Measurements from ENCODE around the gene ZNF692. TPM values are rescaled to one million over a fixed set of nuclear protein-coding genes. Genes with fewer than 3 reads are reported as not detected.

Gene ZNF692
- total and polyA plus RNA-seq, 2 of the 13 experiments (the other 11 are each of a cell fraction or from before 2014, with no cell fraction given), result 27.3 to 45.8 TPM

DNA sequence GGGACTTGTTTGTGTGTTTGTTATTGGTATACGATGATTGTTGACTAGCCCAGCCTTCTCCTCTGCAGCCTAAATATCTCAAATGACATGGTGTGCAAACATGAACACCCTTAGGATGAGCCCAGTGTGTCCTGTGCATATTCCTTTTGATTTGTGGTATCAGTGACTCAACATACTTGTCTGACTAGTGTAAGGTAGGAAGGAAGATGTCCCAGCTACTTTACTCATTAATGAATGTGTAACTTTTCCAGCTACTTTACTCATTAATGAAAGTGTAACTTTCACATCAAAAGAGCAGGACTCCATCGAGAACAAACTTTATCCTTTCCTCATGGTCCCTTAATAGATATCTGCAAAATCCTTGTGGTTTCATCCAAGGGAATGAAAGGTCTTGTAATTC is 2.7 kb upstream of the ZNF692 start:
- WGBS (ENCODE audit: low lambda C conversion rate), result 51% methylated on average over 2 of the region's 2 CpGs
- H4K20me1 ChIP-seq (ENCODE audit: insufficient read depth, low read length), result no peaks in the 10 kb centered on the region
- no peaks in the 10 kb centered on the region for H3K9me3 ChIP-seq (ENCODE audit: low read length)
- DNase-seq (ENCODE audit: low spot score) (no peak), FAIRE-seq (no peak), ATAC-seq (no peak)
- CTCF ChIA-PET (ENCODE audit: low intra/inter-chr PET ratio, low total read pairs), result no interaction called here
- no peak overlapping the region for H3K4me3 ChIP-seq (replicated peaks in 1 of 3; ENCODE audit: insufficient read depth in 1 of 3, low read depth in 2 of 3, low read length in 3 of 3)
- H3K4me2 ChIP-seq (ENCODE audit: low read depth, low read length), result no peak overlapping the region
- H3K9ac ChIP-seq (ENCODE audit: insufficient read depth, low read depth, low read length), result no peak overlapping the region
- H3K36me3 ChIP-seq (replicated peaks in 1 of 2; ENCODE audit: control insufficient read depth in 1 of 2, insufficient read depth in 2 of 2, low read length in 2 of 2), result no peaks in the 10 kb centered on the region
- POLR2A ChIA-PET, result interaction anchor here (3.1 kb wide), 1 partner anchor 24 kb away, joined by 12 read pairs; the partner anchor contains the start of gene ZNF672
- peaks cover 52% of the 10 kb centered on the region for H3K4me1 ChIP-seq (ENCODE audit: insufficient read depth, low read length)
- TF ChIP-seq, protein P1, sequence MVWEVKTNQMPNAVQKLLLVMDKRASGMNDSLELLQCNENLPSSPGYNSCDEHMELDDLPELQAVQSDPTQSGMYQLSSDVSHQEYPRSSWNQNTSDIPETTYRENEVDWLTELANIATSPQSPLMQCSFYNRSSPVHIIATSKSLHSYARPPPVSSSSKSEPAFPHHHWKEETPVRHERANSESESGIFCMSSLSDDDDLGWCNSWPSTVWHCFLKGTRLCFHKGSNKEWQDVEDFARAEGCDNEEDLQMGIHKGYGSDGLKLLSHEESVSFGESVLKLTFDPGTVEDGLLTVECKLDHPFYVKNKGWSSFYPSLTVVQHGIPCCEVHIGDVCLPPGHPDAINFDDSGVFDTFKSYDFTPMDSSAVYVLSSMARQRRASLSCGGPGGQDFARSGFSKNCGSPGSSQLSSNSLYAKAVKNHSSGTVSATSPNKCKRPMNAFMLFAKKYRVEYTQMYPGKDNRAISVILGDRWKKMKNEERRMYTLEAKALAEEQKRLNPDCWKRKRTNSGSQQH (CRISPR knock-in tag; IDR thresholded peaks at IDR 0.05; ENCODE audit: low read depth), result no peak
- TF ChIP-seq MED8 (CRISPR knock-in tag; IDR thresholded peaks at IDR 0.05; ENCODE audit: insufficient replicate concordance) (no peak), KDM3A (CRISPR knock-in tag; IDR thresholded peaks at IDR 0.05; ENCODE audit: low read depth) (no peak), RFX5 (IDR thresholded peaks at IDR 0.05; ENCODE audit: low read depth, low read length) (no peak), ZNF30 (CRISPR knock-in tag; IDR thresholded peaks at IDR 0.05) (no peak), TOE1 (CRISPR knock-in tag; IDR thresholded peaks at IDR 0.05) (no peak), PHF5A (CRISPR knock-in tag; IDR thresholded peaks at IDR 0.05; ENCODE audit: low read depth, unreplicated experiment) (no peak), ZNF260 (CRISPR knock-in tag; IDR thresholded peaks at IDR 0.05; ENCODE audit: borderline replicate concordance, low read depth) (no peak), KDM1A (CRISPR knock-in tag; IDR thresholded peaks at IDR 0.05) (no peak), MTF1 (CRISPR knock-in tag; IDR thresholded peaks at IDR 0.05) (no peak), RELA (CRISPR knock-in tag; IDR thresholded peaks at IDR 0.05) (no peak), CREB1 (IDR thresholded peaks at IDR 0.05) (no peak), CREB1 (CRISPR knock-in tag; IDR thresholded peaks at IDR 0.05) (no peak), EHMT2 (IDR thresholded peaks at IDR 0.05; ENCODE audit: borderline replicate concordance, low read depth, low read length) (no peak)
- TF ChIP-seq, protein P2, sequence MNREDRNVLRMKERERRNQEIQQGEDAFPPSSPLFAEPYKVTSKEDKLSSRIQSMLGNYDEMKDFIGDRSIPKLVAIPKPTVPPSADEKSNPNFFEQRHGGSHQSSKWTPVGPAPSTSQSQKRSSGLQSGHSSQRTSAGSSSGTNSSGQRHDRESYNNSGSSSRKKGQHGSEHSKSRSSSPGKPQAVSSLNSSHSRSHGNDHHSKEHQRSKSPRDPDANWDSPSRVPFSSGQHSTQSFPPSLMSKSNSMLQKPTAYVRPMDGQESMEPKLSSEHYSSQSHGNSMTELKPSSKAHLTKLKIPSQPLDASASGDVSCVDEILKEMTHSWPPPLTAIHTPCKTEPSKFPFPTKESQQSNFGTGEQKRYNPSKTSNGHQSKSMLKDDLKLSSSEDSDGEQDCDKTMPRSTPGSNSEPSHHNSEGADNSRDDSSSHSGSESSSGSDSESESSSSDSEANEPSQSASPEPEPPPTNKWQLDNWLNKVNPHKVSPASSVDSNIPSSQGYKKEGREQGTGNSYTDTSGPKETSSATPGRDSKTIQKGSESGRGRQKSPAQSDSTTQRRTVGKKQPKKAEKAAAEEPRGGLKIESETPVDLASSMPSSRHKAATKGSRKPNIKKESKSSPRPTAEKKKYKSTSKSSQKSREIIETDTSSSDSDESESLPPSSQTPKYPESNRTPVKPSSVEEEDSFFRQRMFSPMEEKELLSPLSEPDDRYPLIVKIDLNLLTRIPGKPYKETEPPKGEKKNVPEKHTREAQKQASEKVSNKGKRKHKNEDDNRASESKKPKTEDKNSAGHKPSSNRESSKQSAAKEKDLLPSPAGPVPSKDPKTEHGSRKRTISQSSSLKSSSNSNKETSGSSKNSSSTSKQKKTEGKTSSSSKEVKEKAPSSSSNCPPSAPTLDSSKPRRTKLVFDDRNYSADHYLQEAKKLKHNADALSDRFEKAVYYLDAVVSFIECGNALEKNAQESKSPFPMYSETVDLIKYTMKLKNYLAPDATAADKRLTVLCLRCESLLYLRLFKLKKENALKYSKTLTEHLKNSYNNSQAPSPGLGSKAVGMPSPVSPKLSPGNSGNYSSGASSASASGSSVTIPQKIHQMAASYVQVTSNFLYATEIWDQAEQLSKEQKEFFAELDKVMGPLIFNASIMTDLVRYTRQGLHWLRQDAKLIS (CRISPR knock-in tag; IDR thresholded peaks at IDR 0.05), result no peak
- H3K27ac ChIP-seq (ENCODE audit: extremely low read length, insufficient read depth, low read length), result no peak overlapping the region
- BruUV-seq (replicated peaks), result no TSS peak
- intact Hi-C loops (cut with micrococcal nuclease; ENCODE audit: unreplicated experiment), result no loop called here
- in situ Hi-C loops (cut with HindIII; ENCODE audit: extremely low pct_ligation_motif_present, low pct_unique_long_range_greater_than_20kb), result no loop called here
- peaks cover 18% of the 10 kb centered on the region for H3K79me2 ChIP-seq (ENCODE audit: insufficient read depth, low read length)
- H2AFZ ChIP-seq (ENCODE audit: low read length), result no peak overlapping the region
- no peaks in the 10 kb centered on the region; a peak in 1 of 5 replicates for H3K27me3 ChIP-seq (ENCODE audit: control insufficient read depth in 1 of 2, insufficient read depth in 2 of 2, low read length in 2 of 2)

Data from HepG2 (cell line).